ENCODE results near the gene ADO. TPM values are rescaled to one million over a fixed set of nuclear protein-coding genes. Genes with fewer than 3 reads are reported as not detected.
A peak's percentile ranks its signal among the peaks of the same experiment; 100 is the strongest.

Gene ADO
- total RNA-seq, 1 experiment from 2014 or later: 29.3 TPM

GRCh38 chr10:62818426-62819011 is 14.0 kb downstream of the ADO start (continued):
- TF ChIP-seq TP53 (CRISPR knock-in tag; IDR thresholded peaks at IDR 0.05) (peak; percentile 99), NR2C2 (CRISPR knock-in tag; IDR thresholded peaks at IDR 0.05) (peak; percentile 71), E2F4 (CRISPR knock-in tag; IDR thresholded peaks at IDR 0.05; ENCODE audit: borderline replicate concordance, low read depth) (peak; percentile 79; the same call in 1 of the 2 replicates), SMAD4 (CRISPR knock-in tag; IDR thresholded peaks at IDR 0.05) (peak; percentile 90), E2F1 (CRISPR knock-in tag; IDR thresholded peaks at IDR 0.05) (peak; percentile 94), SP1 (CRISPR knock-in tag; conservative IDR thresholded peaks at IDR 0.05) (peak; percentile 69), RORB (CRISPR knock-in tag; IDR thresholded peaks at IDR 0.05) (no peak), ZNF219 (CRISPR knock-in tag; IDR thresholded peaks at IDR 0.05; ENCODE audit: borderline replicate concordance) (peak; percentile 92), ZNF281 (CRISPR knock-in tag; IDR thresholded peaks at IDR 0.05) (peak; percentile 81), RELA (CRISPR knock-in tag; IDR thresholded peaks at IDR 0.05; ENCODE audit: borderline replicate concordance) (peak; percentile 96), NFATC4 (CRISPR knock-in tag; IDR thresholded peaks at IDR 0.05) (no peak), IRF2 (CRISPR knock-in tag; IDR thresholded peaks at IDR 0.05; ENCODE audit: borderline replicate concordance, low read depth) (0 out of 2 replicates have a peak, but pooled peaks have one; percentile 42), MLX (CRISPR knock-in tag; IDR thresholded peaks at IDR 0.05) (peak; percentile 96), MAX (CRISPR knock-in tag; IDR thresholded peaks at IDR 0.05) (peak; percentile 98), GABPB1 (CRISPR knock-in tag; IDR thresholded peaks at IDR 0.05) (no peak), E2F5 (CRISPR knock-in tag; IDR thresholded peaks at IDR 0.05) (peak; percentile 96), ZNF232 (CRISPR knock-in tag; IDR thresholded peaks at IDR 0.05) (peak; percentile 96; the same call in 1 of the 2 replicates), ATF3 (CRISPR knock-in tag; conservative IDR thresholded peaks at IDR 0.05) (peak; percentile 59; the same call in 1 of the 2 replicates), ARID4B (CRISPR knock-in tag; IDR thresholded peaks at IDR 0.05; ENCODE audit: borderline replicate concordance) (peak; percentile 99), CREB1 (CRISPR knock-in tag; IDR thresholded peaks at IDR 0.05) (peak; percentile 90), EMX1 (CRISPR knock-in tag; IDR thresholded peaks at IDR 0.05) (no peak), FOXP4 (CRISPR knock-in tag; IDR thresholded peaks at IDR 0.05) (peak; percentile 99), ATF6 (CRISPR knock-in tag; IDR thresholded peaks at IDR 0.05) (peak; percentile 77)

Measured in WTC11 (cell line).